C4-2B (cell line): Measurements from ENCODE around the gene AFF1.

Experiments
- H3K27ac ChIP-seq: fragments of 450-650 bp; 2 replicates; pipeline ENCODE4 v1.5.1; 2017
- CTCF ChIP-seq: fragments of 450-650 bp; conservative IDR thresholded peaks from 2 replicates; pipeline ENCODE4 v1.5.1; 2017; ENCODE audit warnings: mild to moderate bottlenecking
- ZFX ChIP-seq: fragments of 450-650 bp; IDR thresholded peaks from 2 replicates; pipeline ENCODE4 v1.6.1; 2017

The AFF1 gene

GRCh38 chr4:86934771-86935565 is at the start of gene AFF1:
TSS of gene AFF1 (plus strand) at chr4:86935011. CDS start at chr4:86948534, 13,523 bp downstream.
- TF ChIP-seq CTCF (peak; percentile 63), ZFX (no peak)
- peak within 1 kb of the TSS; percentile 90 for H3K27ac ChIP-seq

GRCh38 chr4:86890790-86891189 is 44.0 kb upstream of the AFF1 start:
- TF ChIP-seq CTCF = no peak
- TF ChIP-seq ZFX = no peak
- no peak overlapping the region for H3K27ac ChIP-seq

GRCh38 chr4:86891762-86892635 is 42.8 kb upstream of the AFF1 start, which contains the start of gene C4orf36:
TSS of gene C4orf36 (minus strand) at chr4:86892422. CDS start at chr4:86891520, 902 bp downstream.
- H3K27ac ChIP-seq = peak within 1 kb of the TSS; percentile 77
- TF ChIP-seq CTCF (peak; percentile 26), ZFX (peak; percentile 86)

- H3K27ac ChIP-seq = peak overlapping the region; percentile 77
- TF ChIP-seq CTCF (no peak), ZFX (no peak)
These were observed 42.2 kb upstream of the AFF1 start for GRCh38 chr4:86892636-86892960.

GRCh38 chr4:86893136-86893535 is 41.7 kb upstream of the AFF1 start:
- H3K27ac ChIP-seq = no peak overlapping the region
- no peak for TF ChIP-seq CTCF
- no peak for TF ChIP-seq ZFX

GRCh38 chr4:86894455-86894854 is 40.4 kb upstream of the AFF1 start:
- H3K27ac ChIP-seq = no peak overlapping the region
- TF ChIP-seq CTCF (no peak), ZFX (no peak)
